Adipocyte (in vitro differentiated cells): Measurements from ENCODE around the gene PKP4.

ENCODE experiments used
- DNase-seq: peaks from one replicate; pipeline ENCODE4 v3.0.0-alpha.2; 2015; ENCODE audit warnings: low read depth
- H3K27me3 ChIP-seq: replicated peaks from 2 replicates; pipeline ENCODE4 v1.7.0; 2013; ENCODE audit warnings: mild to moderate bottlenecking, low read length, moderate library complexity; ENCODE audit not compliant: control insufficient read depth, insufficient read depth
- H3K36me3 ChIP-seq: 2 replicates; pipeline ENCODE4 v1.7.0; 2013; ENCODE audit warnings: low read length, mild to moderate bottlenecking, moderate library complexity; ENCODE audit not compliant: control insufficient read depth, insufficient read depth, severe bottlenecking
- H3K4me1 ChIP-seq: 2 replicates; pipeline ENCODE4 v1.7.0; 2013; ENCODE audit warnings: mild to moderate bottlenecking, low read length, moderate library complexity; ENCODE audit not compliant: control insufficient read depth, insufficient read depth
- H3K4me3 ChIP-seq: 2 replicates; pipeline ENCODE4 v1.7.0; 2013; ENCODE audit warnings: mild to moderate bottlenecking, low read length, moderate library complexity
- H3K9ac ChIP-seq: 2 replicates; pipeline ENCODE4 v1.7.0; 2013; ENCODE audit warnings: mild to moderate bottlenecking, low read length, moderate library complexity
- H3K9me3 ChIP-seq: 2 replicates; pipeline ENCODE4 v1.7.0; 2013; ENCODE audit warnings: mild to moderate bottlenecking, low read length, moderate library complexity; ENCODE audit not compliant: control insufficient read depth

PKP4 gene

DNA sequence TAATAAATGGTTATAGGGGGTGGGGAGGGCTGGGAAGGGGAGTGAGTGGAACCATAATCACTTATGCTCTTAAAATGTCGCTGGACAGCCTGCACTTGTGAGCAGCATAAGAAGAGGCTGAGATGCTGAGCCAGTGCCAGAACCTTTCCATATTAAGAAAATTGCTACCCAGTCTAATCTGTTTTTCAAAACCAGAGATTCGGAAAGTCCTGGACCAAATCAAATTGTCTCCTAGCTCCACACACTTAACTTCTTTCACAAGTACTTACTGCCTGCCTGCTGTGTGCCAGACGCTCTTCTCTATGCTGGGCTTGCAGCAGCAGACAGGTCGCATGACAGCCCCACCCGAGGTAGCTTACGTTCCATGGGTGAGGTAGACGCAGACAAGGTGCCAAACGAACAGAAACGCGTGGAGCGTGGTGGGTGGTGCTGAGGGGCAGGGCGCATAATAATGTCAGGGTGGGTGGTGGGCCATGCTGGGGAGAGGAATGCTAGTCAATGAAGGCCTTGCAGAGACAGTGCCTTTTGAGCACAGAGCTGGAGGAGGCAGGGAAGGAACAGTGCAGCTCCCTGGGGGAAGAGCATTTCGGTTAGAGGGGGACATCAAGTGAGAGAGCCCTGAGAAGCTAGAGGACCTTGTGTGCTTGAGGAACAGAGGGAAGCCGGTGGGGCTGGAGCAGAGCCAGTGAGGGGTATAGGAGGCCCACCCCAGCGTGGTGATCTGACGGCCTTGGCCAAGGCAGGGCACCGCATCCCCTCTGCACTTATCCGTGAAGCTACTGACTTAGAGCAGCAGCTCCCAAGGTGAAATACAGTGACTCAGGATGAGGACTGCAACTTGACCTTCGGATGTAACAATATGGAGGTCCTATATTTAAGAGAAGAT is 214.9 kb downstream of the PKP4 start:
- Histone ChIP-seq H3K9ac (no peak overlapping the region), H3K9me3 (no peaks in the 10 kb centered on the region), H3K27me3 (no peaks in the 10 kb centered on the region), H3K4me3 (no peak overlapping the region), H3K36me3 (peaks cover 28% of the 10 kb centered on the region), H3K4me1 (peaks cover 18% of the 10 kb centered on the region)
- DNase-seq, result no peak

DNA sequence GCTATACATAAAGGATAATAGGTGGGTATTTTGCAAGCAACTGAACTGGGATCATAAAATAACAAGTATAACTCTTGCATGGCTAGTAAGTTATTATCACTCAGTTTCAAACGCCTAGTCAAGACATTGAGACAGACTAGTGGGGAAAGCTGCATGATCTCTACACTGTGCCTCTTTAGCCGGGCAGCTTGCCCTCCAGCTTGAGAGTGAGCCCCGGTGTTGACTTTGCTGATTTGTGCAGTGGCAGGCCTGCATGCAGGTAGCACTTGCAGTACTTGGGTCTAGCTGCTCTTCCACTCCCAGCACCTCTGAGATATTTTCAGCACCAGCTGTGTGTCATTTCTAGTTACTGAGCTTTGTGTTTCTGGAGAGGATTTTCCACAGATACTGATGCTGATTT is 219.5 kb downstream of the PKP4 start:
- Histone ChIP-seq H3K9ac (no peak overlapping the region), H3K4me3 (no peak overlapping the region), H3K4me1 (no peaks in the 10 kb centered on the region), H3K27me3 (no peaks in the 10 kb centered on the region), H3K36me3 (peaks cover 42% of the 10 kb centered on the region), H3K9me3 (no peaks in the 10 kb centered on the region)
- DNase-seq, result no peak

DNA sequence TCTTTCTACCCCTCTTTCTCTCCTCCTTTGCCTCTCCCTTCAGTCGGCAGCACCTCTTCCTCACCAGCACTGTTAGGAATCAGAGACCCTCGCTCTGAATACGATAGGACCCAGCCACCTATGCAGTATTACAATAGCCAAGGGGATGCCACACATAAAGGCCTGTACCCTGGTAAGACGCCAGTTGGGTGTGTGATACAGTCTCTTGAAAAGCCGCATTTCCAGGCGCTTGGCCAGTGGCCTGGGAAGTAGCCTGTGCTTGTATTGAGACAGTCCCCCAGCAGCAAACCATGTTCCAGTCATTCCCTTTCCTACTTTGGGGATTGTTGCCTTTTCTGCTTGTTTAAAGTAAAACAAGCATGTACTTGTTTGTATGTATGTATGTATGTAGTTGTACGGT is 219.9 kb downstream of the PKP4 start:
- Histone ChIP-seq H3K27me3 (no peaks in the 10 kb centered on the region), H3K9me3 (no peaks in the 10 kb centered on the region), H3K36me3 (peaks cover 45% of the 10 kb centered on the region), H3K4me1 (no peaks in the 10 kb centered on the region), H3K9ac (no peak overlapping the region), H3K4me3 (no peak overlapping the region)
- no peak for DNase-seq

DNA sequence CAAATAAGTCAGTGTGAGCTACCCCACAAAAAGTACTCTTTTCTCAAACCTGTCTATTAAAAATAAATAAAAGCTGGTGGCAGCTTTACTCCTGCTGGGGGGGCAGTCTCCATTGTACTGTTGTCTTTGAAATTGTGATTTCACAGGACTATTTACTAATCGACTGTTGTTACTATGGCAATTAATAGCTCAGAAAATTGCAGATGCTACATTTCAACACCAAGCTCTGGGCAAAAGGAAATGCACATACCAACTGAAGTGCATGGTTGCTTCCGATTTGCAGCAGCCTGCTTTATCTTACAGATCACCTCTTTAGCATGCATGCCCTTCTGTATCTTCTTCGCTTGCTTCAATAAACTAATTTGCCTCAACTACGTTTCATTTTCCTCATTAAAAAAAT is 220.8 kb downstream of the PKP4 start:
- no peak overlapping the region for H3K9ac ChIP-seq
- no peak for DNase-seq
- peaks cover 45% of the 10 kb centered on the region for H3K36me3 ChIP-seq
- no peak overlapping the region for H3K4me3 ChIP-seq
- no peaks in the 10 kb centered on the region for H3K4me1 ChIP-seq
- H3K9me3 ChIP-seq, result no peaks in the 10 kb centered on the region
- no peaks in the 10 kb centered on the region for H3K27me3 ChIP-seq

DNA sequence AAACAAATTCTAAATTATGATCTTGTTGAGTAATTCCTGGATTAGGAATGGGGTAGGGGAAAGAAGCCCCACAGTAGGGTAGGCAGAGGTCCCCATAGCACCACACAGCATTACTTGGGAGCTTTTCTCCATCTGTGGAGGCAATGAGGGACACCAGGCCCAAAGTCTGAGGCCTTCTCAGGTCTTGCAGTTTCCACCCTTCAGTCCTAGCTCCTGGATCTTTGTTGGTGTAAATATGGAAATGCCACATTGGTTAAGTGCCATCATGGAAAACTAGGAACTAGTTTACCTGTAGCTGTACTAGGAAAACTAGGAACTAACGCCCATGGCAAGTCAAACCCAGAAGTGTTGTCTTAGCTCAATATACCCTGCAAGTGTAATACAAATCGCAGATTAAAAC is 225.1 kb downstream of the PKP4 start:
- H3K4me1 ChIP-seq, result peaks cover 13% of the 10 kb centered on the region
- no peak overlapping the region for H3K4me3 ChIP-seq
- no peak for DNase-seq
- H3K36me3 ChIP-seq, result peaks cover 21% of the 10 kb centered on the region
- no peak overlapping the region for H3K9ac ChIP-seq
- H3K27me3 ChIP-seq, result no peaks in the 10 kb centered on the region
- H3K9me3 ChIP-seq, result no peaks in the 10 kb centered on the region

DNA sequence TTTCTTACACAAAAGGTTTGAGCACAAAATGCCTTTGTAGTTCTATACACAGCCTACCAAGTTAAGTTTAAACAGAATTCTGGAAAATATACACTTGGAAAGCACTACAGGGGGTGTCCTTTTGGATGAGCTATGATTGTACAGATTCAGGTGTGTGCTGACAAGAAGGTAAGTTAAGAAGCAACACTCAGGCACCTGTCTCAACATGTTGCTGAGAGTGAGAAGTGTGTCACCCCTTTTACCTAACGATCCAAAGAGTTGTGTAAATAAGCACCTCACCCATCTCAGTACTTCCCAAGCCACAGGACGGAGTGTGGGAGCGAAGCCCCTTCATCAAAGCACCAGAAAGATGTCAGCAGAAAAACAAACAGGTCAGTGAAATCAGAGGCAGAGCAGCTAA is 228.9 kb downstream of the PKP4 start:
- Histone ChIP-seq H3K9ac (no peak overlapping the region), H3K36me3 (peaks cover 8% of the 10 kb centered on the region), H3K4me3 (peak overlapping the region; percentile 37), H3K4me1 (peaks cover 28% of the 10 kb centered on the region), H3K27me3 (no peaks in the 10 kb centered on the region), H3K9me3 (no peaks in the 10 kb centered on the region)
- DNase-seq, result no peak

DNA sequence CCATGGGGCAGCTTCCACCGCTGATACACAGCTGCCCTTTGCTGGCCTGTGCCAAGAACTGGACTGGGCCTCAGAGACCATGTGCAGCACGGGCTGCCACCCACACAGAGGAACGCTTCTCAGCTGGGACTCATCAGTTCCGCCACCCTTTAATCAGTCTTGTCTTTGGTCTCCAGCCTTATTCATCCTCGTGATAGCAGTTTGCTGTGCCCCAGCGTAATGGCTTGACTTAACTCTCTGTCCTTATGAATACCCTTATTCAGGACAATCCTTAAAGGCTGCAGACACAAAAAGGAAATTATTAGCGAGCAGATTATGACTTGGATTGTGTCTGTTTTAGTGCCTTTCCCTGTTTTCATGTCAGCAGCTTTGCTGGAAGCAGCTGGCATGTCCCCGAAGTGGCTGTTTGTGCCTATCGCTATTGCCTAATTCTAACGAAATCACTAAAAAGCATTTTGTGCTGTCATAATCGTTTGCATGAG is 229.5 kb downstream of the PKP4 start:
- Histone ChIP-seq H3K4me3 (peak overlapping the region; percentile 37), H3K4me1 (peaks cover 28% of the 10 kb centered on the region)
- DNase-seq, result peak; percentile 79

DNA sequence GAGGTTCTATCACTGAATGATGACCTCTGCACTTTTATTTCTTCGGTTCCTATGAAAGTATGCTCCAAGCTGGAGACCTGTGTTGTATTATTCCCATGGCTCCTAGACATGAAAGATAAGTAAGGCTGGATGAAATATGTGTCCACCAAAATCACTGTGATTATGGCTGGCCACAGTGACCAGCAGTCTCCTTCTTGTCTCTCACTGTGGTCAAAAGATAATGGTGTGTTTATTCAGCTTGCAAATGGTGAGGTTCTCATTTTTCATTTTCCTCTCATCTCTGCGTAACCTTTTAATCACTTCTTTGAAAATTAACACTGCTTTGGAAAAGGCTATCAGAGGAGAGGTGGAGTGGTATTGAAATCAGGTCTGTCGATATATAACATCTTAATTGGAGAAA is 230.6 kb downstream of the PKP4 start:
- no peaks in the 10 kb centered on the region for H3K27me3 ChIP-seq
- H3K4me3 ChIP-seq, result no peak overlapping the region
- H3K9me3 ChIP-seq, result no peaks in the 10 kb centered on the region
- H3K4me1 ChIP-seq, result peaks cover 28% of the 10 kb centered on the region
- H3K36me3 ChIP-seq, result no peaks in the 10 kb centered on the region
- DNase-seq, result no peak
- no peak overlapping the region for H3K9ac ChIP-seq

More for the DNA sequence above, 229.5 kb downstream of the PKP4 start:
- Histone ChIP-seq H3K9ac (peak overlapping the region; percentile 8), H3K27me3 (no peaks in the 10 kb centered on the region), H3K9me3 (no peaks in the 10 kb centered on the region), H3K36me3 (peaks cover 4% of the 10 kb centered on the region)

DNA sequence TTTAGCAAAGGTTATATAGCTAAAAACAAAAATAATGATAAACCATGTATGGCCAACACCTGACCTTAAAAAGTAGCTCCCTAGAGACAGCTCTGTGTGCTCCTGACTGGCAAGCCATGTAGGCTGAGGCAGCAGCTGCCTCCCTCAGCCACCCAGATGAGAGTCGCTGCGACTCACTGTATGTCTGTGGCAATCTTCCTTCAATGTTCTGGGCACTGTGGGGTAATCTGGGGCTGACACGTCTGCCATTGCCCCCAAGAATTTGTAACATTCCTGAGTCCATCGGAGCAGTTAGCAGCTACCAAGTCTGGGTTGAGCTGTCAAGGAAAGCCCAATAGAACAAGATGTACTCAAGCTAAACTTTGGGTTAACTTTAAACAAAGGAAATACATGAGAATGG is 232.0 kb downstream of the PKP4 start:
- DNase-seq, result peak; percentile 64
- Histone ChIP-seq H3K27me3 (no peaks in the 10 kb centered on the region), H3K9me3 (no peaks in the 10 kb centered on the region), H3K4me3 (no peak overlapping the region), H3K4me1 (peaks cover 28% of the 10 kb centered on the region), H3K36me3 (no peaks in the 10 kb centered on the region), H3K9ac (no peak overlapping the region)

DNA sequence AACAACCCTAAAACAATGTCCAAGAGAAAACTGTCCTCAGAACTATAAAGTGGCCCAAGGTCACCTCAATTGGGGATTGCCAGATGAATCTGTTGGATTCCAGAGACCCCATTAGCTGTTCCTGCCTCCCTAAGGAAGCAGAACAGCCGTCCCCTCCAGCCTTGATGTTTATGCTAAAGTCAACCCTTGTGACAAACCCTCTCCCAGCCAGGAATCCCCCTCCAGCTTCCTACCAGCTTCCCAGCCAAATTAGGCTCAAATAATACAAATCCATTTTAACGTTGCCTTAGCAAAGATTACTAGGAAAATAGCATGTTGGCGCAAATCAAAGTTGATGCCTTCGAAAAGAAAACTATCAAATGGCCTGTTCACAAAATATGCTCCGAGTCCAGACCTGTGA is 232.6 kb downstream of the PKP4 start:
- no peaks in the 10 kb centered on the region for H3K36me3 ChIP-seq

DNA sequence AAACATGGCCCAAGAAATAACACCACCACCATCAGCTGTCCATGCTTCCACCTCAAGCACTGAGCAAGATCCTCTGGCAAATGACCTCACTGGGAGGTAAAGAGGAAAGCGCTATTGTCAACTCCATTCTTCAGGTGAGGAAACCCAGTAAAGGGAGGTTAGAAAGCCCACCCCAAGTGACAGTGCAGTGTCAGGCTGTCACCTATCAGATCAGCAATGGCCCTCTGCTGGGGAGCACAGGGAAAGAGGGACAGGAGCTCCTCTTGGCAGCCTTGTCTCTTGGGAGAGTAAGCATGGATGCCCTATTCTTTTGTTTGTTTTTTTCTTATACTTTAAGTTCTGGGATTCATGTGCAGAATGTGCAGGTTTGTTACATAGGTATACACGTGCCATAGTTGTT is 234.1 kb downstream of the PKP4 start:
- H3K9ac ChIP-seq, result no peak overlapping the region
- no peaks in the 10 kb centered on the region for H3K36me3 ChIP-seq
- peaks cover 25% of the 10 kb centered on the region for H3K4me1 ChIP-seq
- no peak overlapping the region for H3K4me3 ChIP-seq
- no peaks in the 10 kb centered on the region for H3K27me3 ChIP-seq
- DNase-seq, result no peak
- H3K9me3 ChIP-seq, result no peaks in the 10 kb centered on the region

More for the DNA sequence above, 232.6 kb downstream of the PKP4 start:
- DNase-seq, result no peak
- H3K4me1 ChIP-seq, result peaks cover 28% of the 10 kb centered on the region
- no peak overlapping the region for H3K4me3 ChIP-seq
- no peak overlapping the region for H3K9ac ChIP-seq
- H3K27me3 ChIP-seq, result no peaks in the 10 kb centered on the region
- no peaks in the 10 kb centered on the region for H3K9me3 ChIP-seq
